Measurements from ENCODE around the gene KLC1.

KLC1 gene

DNA sequence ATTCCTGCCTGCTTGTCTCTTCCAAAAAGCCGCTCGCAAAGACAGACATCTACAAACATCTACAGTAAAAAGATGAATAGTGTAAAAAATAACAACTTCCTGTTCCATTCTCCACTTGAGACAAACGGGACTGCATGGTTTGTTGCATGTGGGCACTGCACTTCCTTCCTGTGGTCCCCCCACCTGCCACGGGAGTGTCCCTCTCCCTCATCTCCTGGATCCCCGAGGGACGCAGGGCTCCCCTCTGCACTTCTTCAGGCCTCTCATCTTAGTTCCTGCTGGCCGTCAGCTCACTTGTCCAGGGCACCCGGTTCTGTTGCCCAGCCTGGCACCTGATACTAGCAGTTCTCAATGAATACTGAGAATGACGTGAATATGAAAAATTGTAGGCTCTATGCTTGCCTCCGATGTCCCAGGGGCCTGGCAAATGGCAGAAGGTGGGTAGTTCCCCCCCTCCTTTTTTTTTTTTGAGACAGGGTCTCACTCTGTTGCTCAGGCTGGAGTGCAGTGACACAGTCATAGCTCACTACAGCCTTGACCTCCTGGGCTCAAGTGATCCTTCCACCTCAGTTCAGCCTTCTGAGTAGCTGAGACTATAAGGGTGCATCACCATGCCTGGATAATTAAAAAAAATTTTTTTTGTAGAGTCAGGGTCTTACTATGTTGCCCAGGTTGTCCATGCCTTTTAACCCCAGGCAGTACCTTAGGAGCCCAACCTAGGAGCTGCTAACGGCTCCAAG, 3.5 kb upstream of the KLC1 start:
- Histone ChIP-seq H3K27ac (ENCODE audit: low read depth, low read length, severe bottlenecking) (peak overlapping the region; percentile 70), H3K9me3 (ENCODE audit: control insufficient read depth, low read length) (no peaks in the 10 kb centered on the region)

GRCh38 chr14:103626146-103626850, 2.7 kb upstream of the KLC1 start:
- Histone ChIP-seq H3K36me3 (ENCODE audit: control insufficient read depth, insufficient read depth, low read length) (no peaks in the 10 kb centered on the region), H3K27ac (ENCODE audit: low read depth, low read length, severe bottlenecking) (no peak overlapping the region), H3K4me3 (ENCODE audit: extremely low read depth, insufficient read depth, low read length, poor library complexity, severe bottlenecking) (no peak overlapping the region), H3K4me1 (ENCODE audit: control insufficient read depth, insufficient read depth, low read length, poor library complexity, severe bottlenecking) (peaks cover 35% of the 10 kb centered on the region), H3K9me3 (ENCODE audit: control insufficient read depth, low read length) (no peaks in the 10 kb centered on the region)
- WGBS, 2 experiments (ENCODE audit: insufficient coverage in 2 of 2) = 94% methylated on average over 5 of the region's 5 CpGs

More for the DNA sequence above, 3.5 kb upstream of the KLC1 start:
- WGBS, 2 experiments (ENCODE audit: insufficient coverage in 2 of 2) = 75 to 88% methylated on average over 6 to 9 of the region's 11 CpGs
- no peaks in the 10 kb centered on the region for H3K36me3 ChIP-seq (ENCODE audit: control insufficient read depth, insufficient read depth, low read length)
- H3K4me3 ChIP-seq (ENCODE audit: extremely low read depth, insufficient read depth, low read length, poor library complexity, severe bottlenecking) = no peak overlapping the region
- peaks cover 35% of the 10 kb centered on the region for H3K4me1 ChIP-seq (ENCODE audit: control insufficient read depth, insufficient read depth, low read length, poor library complexity, severe bottlenecking)

GRCh38 chr14:103627073-103628025, 1.7 kb upstream of the KLC1 start:
- peaks cover 10% of the 10 kb centered on the region for H3K36me3 ChIP-seq (ENCODE audit: control insufficient read depth, insufficient read depth, low read length)
- WGBS, 2 experiments (ENCODE audit: insufficient coverage in 2 of 2) = 93% methylated on average over 11 to 13 of the region's 16 CpGs
- H3K9me3 ChIP-seq (ENCODE audit: control insufficient read depth, low read length) = no peaks in the 10 kb centered on the region
- H3K4me1 ChIP-seq (ENCODE audit: control insufficient read depth, insufficient read depth, low read length, poor library complexity, severe bottlenecking) = peaks cover 35% of the 10 kb centered on the region
- H3K27ac ChIP-seq (ENCODE audit: low read depth, low read length, severe bottlenecking) = peak overlapping the region; percentile 95
- H3K4me3 ChIP-seq (ENCODE audit: extremely low read depth, insufficient read depth, low read length, poor library complexity, severe bottlenecking) = no peak overlapping the region

- Histone ChIP-seq H3K4me1 (ENCODE audit: control insufficient read depth, insufficient read depth, low read length, poor library complexity, severe bottlenecking) (peaks cover 35% of the 10 kb centered on the region), H3K27ac (ENCODE audit: low read depth, low read length, severe bottlenecking) (peak overlapping the region; percentile 95), H3K9me3 (ENCODE audit: control insufficient read depth, low read length) (no peaks in the 10 kb centered on the region), H3K4me3 (ENCODE audit: extremely low read depth, insufficient read depth, low read length, poor library complexity, severe bottlenecking) (peak overlapping the region; percentile 89), H3K36me3 (ENCODE audit: control insufficient read depth, insufficient read depth, low read length) (peaks cover 18% of the 10 kb centered on the region)
- 21 to 23% methylated on average over 22 to 23 of the region's 31 CpGs for WGBS, 2 experiments (ENCODE audit: insufficient coverage in 2 of 2)
Observed at GRCh38 chr14:103628221-103628683, 759 bp upstream of the KLC1 start.

DNA sequence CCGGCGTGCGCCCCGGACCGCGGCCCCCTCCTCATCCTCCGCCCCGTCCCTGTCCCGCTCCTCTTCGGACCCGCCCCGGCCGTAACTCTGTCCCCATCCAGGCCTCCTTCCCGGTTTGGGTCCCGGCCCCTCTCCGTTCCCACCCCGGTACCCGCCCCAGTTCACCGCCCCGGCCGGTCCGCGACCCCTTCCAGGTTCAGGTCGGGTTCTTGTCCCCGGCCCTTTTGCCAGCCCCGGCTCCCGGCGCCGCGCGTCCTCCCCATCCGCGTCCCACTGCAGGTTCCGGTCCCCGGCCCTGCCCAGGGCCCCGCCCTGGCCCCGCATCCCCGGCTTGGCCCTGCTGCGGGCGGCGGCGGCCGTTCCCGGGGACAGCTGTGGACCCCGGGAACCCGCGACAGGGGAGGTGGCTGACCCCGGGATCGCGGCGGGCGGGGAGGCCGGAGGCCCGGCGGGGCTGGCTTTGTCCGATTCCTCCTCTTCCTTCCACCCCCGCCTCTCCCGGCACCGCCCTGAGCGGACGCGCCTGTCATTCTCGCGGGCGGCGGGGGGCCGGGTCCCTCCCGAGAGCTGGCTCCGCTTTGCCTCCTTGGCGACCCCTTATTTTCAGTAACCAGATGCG, 601 bp downstream of the KLC1 start:
- Histone ChIP-seq H3K9me3 (ENCODE audit: control insufficient read depth, low read length) (no peaks in the 10 kb centered on the region), H3K36me3 (ENCODE audit: control insufficient read depth, insufficient read depth, low read length) (peaks cover 29% of the 10 kb centered on the region), H3K4me1 (ENCODE audit: control insufficient read depth, insufficient read depth, low read length, poor library complexity, severe bottlenecking) (peaks cover 30% of the 10 kb centered on the region), H3K4me3 (ENCODE audit: extremely low read depth, insufficient read depth, low read length, poor library complexity, severe bottlenecking) (peak overlapping the region; percentile 89), H3K27ac (ENCODE audit: low read depth, low read length, severe bottlenecking) (peak overlapping the region; percentile 95)
- WGBS, 2 experiments (ENCODE audit: insufficient coverage in 2 of 2) = 0% methylated on average over 53 to 62 of the region's 71 CpGs

DNA sequence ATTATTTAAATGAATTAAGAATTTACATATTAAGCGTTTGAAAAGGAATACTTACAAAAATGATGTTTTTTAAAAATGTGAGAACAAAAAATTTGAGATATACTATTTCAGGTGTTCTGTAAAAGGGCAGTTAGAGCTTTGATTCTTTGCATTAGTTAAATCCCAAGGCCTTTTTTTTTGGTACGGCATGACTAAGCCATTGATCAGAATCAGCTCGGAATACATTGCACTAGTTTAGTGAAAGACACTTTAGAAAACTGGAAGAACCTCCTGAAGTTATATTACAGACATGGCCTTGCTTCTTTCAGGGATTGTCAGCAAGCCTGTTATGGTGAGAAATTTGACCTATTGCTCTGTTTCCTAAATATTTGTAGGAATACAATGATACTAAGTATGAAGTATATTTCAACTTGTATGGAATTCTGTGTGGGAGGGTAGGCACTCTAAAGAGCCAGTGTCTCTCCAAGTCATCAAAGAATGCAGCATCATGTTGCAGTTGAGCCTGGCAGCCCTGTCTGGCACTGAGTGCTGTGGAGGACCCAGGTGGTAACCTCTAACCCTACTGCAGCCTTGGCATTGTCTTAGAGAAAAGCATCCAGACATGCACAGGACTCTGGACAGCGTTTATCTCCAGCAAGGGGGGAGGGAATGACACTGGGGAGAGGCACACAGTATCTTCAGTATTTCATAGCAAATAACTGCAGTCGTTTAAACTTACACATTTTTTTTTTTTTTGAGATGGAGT, 1.5 kb downstream of the KLC1 start:
- peaks cover 39% of the 10 kb centered on the region for H3K36me3 ChIP-seq (ENCODE audit: control insufficient read depth, insufficient read depth, low read length)
- no peak overlapping the region for H3K27ac ChIP-seq (ENCODE audit: low read depth, low read length, severe bottlenecking)
- WGBS, 2 experiments (ENCODE audit: insufficient coverage in 2 of 2) = 70% methylated on average over 3 of the region's 5 CpGs; no CpG with 5 or more reads in 1 of the 2 experiments
- peaks cover 22% of the 10 kb centered on the region for H3K4me1 ChIP-seq (ENCODE audit: control insufficient read depth, insufficient read depth, low read length, poor library complexity, severe bottlenecking)
- peak overlapping the region; percentile 89 for H3K4me3 ChIP-seq (ENCODE audit: extremely low read depth, insufficient read depth, low read length, poor library complexity, severe bottlenecking)
- no peaks in the 10 kb centered on the region for H3K9me3 ChIP-seq (ENCODE audit: control insufficient read depth, low read length)

DNA sequence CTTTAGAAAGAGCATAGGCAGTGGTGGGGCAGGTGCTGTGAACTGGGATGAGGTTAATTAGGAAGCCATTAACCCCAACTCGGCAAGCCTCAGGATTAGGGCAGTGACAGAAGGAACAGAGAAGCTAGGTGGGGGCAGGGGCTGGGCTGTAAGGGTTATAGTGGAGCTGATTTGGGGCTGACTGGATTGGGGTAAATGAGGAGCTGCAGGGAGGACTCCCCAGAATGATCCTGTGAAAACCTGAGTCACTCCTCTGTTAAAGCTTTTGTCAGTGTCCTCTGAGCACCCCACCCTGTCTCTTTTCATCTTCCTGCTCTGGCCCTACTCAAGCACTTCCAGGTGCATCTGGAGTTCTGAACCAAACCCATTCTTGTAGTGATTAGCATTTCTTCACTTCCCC, 4.4 kb downstream of the KLC1 start:
- peaks cover 65% of the 10 kb centered on the region for H3K36me3 ChIP-seq (ENCODE audit: control insufficient read depth, insufficient read depth, low read length)
- H3K9me3 ChIP-seq (ENCODE audit: control insufficient read depth, low read length) = no peaks in the 10 kb centered on the region
- WGBS, 2 experiments (ENCODE audit: insufficient coverage in 2 of 2) = 78 to 100% methylated on average over 1 of the region's 1 CpG
- peaks cover 2% of the 10 kb centered on the region for H3K4me1 ChIP-seq (ENCODE audit: control insufficient read depth, insufficient read depth, low read length, poor library complexity, severe bottlenecking)
- H3K27ac ChIP-seq (ENCODE audit: low read depth, low read length, severe bottlenecking) = no peak overlapping the region
- H3K4me3 ChIP-seq (ENCODE audit: extremely low read depth, insufficient read depth, low read length, poor library complexity, severe bottlenecking) = no peak overlapping the region

DNA sequence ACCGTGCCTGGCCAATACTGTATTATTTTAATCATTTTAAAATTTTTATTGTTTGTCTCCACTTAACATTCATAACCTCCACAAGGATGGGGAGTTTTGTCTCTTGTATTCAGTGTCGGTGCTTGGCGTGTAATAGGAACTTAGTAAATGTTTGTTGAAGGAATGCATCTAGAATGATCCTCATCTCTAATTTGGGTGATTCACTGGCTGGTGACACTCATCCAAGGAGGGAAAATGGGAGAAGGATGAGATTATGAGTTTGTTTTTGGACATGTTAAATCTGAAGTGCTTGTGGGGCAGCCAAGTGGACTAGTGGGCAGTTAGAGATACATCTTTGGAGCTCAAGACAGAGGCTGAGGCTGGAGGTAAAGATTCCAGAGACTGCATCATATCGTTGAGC, 5.1 kb downstream of the KLC1 start:
- no peaks in the 10 kb centered on the region for H3K4me1 ChIP-seq (ENCODE audit: control insufficient read depth, insufficient read depth, low read length, poor library complexity, severe bottlenecking)
- no peak overlapping the region for H3K4me3 ChIP-seq (ENCODE audit: extremely low read depth, insufficient read depth, low read length, poor library complexity, severe bottlenecking)
- WGBS, 2 experiments (ENCODE audit: insufficient coverage in 2 of 2) = 78 to 94% methylated on average over 1 to 2 of the region's 4 CpGs
- H3K36me3 ChIP-seq (ENCODE audit: control insufficient read depth, insufficient read depth, low read length) = peaks cover 72% of the 10 kb centered on the region
- H3K27ac ChIP-seq (ENCODE audit: low read depth, low read length, severe bottlenecking) = no peak overlapping the region
- H3K9me3 ChIP-seq (ENCODE audit: control insufficient read depth, low read length) = no peaks in the 10 kb centered on the region

DNA sequence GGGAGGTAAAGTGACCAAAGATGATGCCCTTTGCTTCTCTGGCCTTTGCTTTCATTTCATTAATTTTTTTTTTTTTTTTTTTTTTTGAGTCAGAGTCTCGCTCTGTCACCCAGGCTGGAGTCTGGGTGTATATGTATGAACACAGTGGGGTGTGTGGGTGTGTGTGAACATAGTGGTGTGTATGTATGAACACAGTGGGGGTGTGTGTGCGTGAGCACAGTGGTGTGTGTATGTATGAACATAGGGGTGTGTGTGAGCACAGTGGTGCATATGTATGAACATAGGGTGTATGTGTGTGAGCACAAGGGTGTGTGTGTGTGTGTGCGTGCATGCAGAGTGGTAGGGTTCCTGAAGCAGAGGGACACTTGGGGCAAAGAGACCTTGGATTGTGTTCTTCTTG, 9.6 kb downstream of the KLC1 start:
- WGBS, 2 experiments (ENCODE audit: insufficient coverage in 2 of 2) = 94 to 100% methylated on average over 2 to 3 of the region's 3 CpGs
- Histone ChIP-seq H3K4me1 (ENCODE audit: control insufficient read depth, insufficient read depth, low read length, poor library complexity, severe bottlenecking) (no peaks in the 10 kb centered on the region), H3K36me3 (ENCODE audit: control insufficient read depth, insufficient read depth, low read length) (peaks cover 73% of the 10 kb centered on the region), H3K9me3 (ENCODE audit: control insufficient read depth, low read length) (no peaks in the 10 kb centered on the region), H3K27ac (ENCODE audit: low read depth, low read length, severe bottlenecking) (no peak overlapping the region), H3K4me3 (ENCODE audit: extremely low read depth, insufficient read depth, low read length, poor library complexity, severe bottlenecking) (no peak overlapping the region)

Measured in mesodermal cell (in vitro differentiated cells).